IMR-90 (cell line): ENCODE measurements around the gene NEK6. TPM values are rescaled to one million over a fixed set of nuclear protein-coding genes. Genes with fewer than 3 reads are reported as not detected.

Source experiments
- ATAC-seq: fragments of 200-7000 bp; cut with Tn5 transposase; 2 replicates; pipeline ENCODE4 v1.9.1; 2020; ENCODE audit warnings: low read depth, mild to moderate bottlenecking, moderate library complexity
- BruUV-seq: library from RNA; stranded (reverse); fragments of 400-500 nt; replicated peaks from 2 replicates; lab custom pipeline; 2021; lab: Mats Ljungman, UMichigan
- CTCF ChIA-PET: fragments of 300-600 bp; formaldehyde crosslinking; extraction: SDS; loops from one replicate; lab custom pipeline; 2021; ENCODE audit warnings: antibody characterized with exemption; lab: Yijun Ruan, JAX
- POLR2A ChIA-PET: fragments of 300-600 bp; sonication (Branson Sonifier 250); formaldehyde crosslinking; loops from one replicate; lab custom pipeline; 2022; ENCODE audit warnings: antibody characterized with exemption; ENCODE audit not compliant: unreplicated experiment; lab: Charles Lee
- DNase-seq: peaks from one replicate; pipeline ENCODE4 v3.0.0; 2013
- H2AFZ ChIP-seq: replicated peaks from 2 replicates; pipeline ENCODE3; 2013; ENCODE audit warnings: low read length, mild to moderate bottlenecking; ENCODE audit not compliant: poor library complexity
- H2AK5ac ChIP-seq: 2 replicates; pipeline ENCODE4 v1.6.1; 2013; ENCODE audit warnings: low read depth, low read length, inconsistent platforms
- H2AK9ac ChIP-seq: replicated peaks from 2 replicates; pipeline ENCODE3; 2013; ENCODE audit warnings: mild to moderate bottlenecking, low read depth, low read length, moderate library complexity; ENCODE audit not compliant: poor library complexity
- H2BK120ac ChIP-seq: 2 replicates; pipeline ENCODE4 v1.6.1; 2013; ENCODE audit warnings: low read depth, low read length, inconsistent platforms
- H2BK15ac ChIP-seq: 3 replicates; pipeline ENCODE4 v1.6.1; 2013; ENCODE audit warnings: low read depth, low read length, inconsistent platforms
- H2BK20ac ChIP-seq: 2 replicates; pipeline ENCODE4 v1.6.1; 2013; ENCODE audit warnings: low read depth, mild to moderate bottlenecking, inconsistent platforms, low read length, moderate library complexity
- H2BK5ac ChIP-seq: 2 replicates; pipeline ENCODE4 v1.6.1; 2013; ENCODE audit warnings: mild to moderate bottlenecking, low read depth, low read length, inconsistent platforms; ENCODE audit not compliant: poor library complexity, severe bottlenecking
- H3K14ac ChIP-seq: replicated peaks from 2 replicates; pipeline ENCODE4 v1.6.1; 2013; ENCODE audit warnings: low read depth, low read length, inconsistent platforms
- H3K18ac ChIP-seq: 2 replicates; pipeline ENCODE4 v1.6.1; 2013; ENCODE audit warnings: low read depth, low read length, control low read depth
- H3K23ac ChIP-seq: 2 replicates; pipeline ENCODE4 v1.6.1; 2013; ENCODE audit warnings: low read depth, low read length, inconsistent platforms
- H3K27ac ChIP-seq: 2 replicates; pipeline ENCODE4 v1.5.1; 2013; ENCODE audit warnings: mild to moderate bottlenecking, control low read depth, low read length; ENCODE audit not compliant: insufficient read depth
- H3K27me3 ChIP-seq: 2 replicates; pipeline ENCODE4 v1.6.1; 2013; ENCODE audit warnings: low read length; ENCODE audit not compliant: control insufficient read depth, insufficient read depth
- H3K36me3 ChIP-seq: 2 replicates; pipeline ENCODE4 v1.6.1; 2013; ENCODE audit warnings: low read length, mixed read lengths; ENCODE audit not compliant: control insufficient read depth, insufficient read depth
- H3K4ac ChIP-seq: 2 replicates; pipeline ENCODE4 v1.6.1; 2013; ENCODE audit warnings: low read depth, low read length, inconsistent platforms
- H3K4me1 ChIP-seq: 2 replicates; pipeline ENCODE4 v1.6.1; 2013; ENCODE audit warnings: low read length, mixed read lengths; ENCODE audit not compliant: control insufficient read depth, insufficient read depth
- H3K4me2 ChIP-seq: 2 replicates; pipeline ENCODE4 v1.6.1; 2013; ENCODE audit warnings: low read depth, mild to moderate bottlenecking, control low read depth, low read length, moderate library complexity
- H3K4me3 ChIP-seq: 2 replicates; pipeline ENCODE4 v1.5.1; 2013; ENCODE audit warnings: low read depth, mild to moderate bottlenecking, control low read depth, low read length, moderate library complexity; ENCODE audit not compliant: insufficient read depth
- H3K56ac ChIP-seq: 2 replicates; pipeline ENCODE4 v1.6.1; 2013; ENCODE audit warnings: low read length, inconsistent platforms; ENCODE audit not compliant: insufficient read depth; ENCODE audit errors: extremely low read depth
- H3K79me1 ChIP-seq, 2 experiments: 2 replicates each; pipeline ENCODE4 v1.6.1; 2013; ENCODE audit warnings: low read length in 2 of 2, inconsistent platforms in 1 of 2, low read depth in 1 of 2
- H3K9ac ChIP-seq: 2 replicates; pipeline ENCODE4 v1.6.1; 2013; ENCODE audit warnings: low read depth, low read length, control low read depth
- H3K9me1 ChIP-seq: 2 replicates; pipeline ENCODE4 v1.6.1; 2013; ENCODE audit warnings: low read length, inconsistent platforms; ENCODE audit not compliant: insufficient read depth
- H3K9me3 ChIP-seq: 2 replicates; pipeline ENCODE4 v1.6.1; 2013; ENCODE audit warnings: low read length; ENCODE audit not compliant: control insufficient read depth, insufficient read depth
- H4K20me1 ChIP-seq: 2 replicates; pipeline ENCODE4 v1.6.1; 2013; ENCODE audit warnings: low read length, inconsistent platforms; ENCODE audit not compliant: insufficient read depth
- H4K5ac ChIP-seq: 2 replicates; pipeline ENCODE4 v1.6.1; 2013; ENCODE audit warnings: mild to moderate bottlenecking, low read depth, low read length, control low read depth
- H4K8ac ChIP-seq, 2 experiments: 2 replicates each; pipeline ENCODE4 v1.6.1; 2013; ENCODE audit warnings: low read depth in 2 of 2, low read length in 2 of 2, control low read depth in 1 of 2, inconsistent platforms in 1 of 2
- H4K91ac ChIP-seq: 2 replicates; pipeline ENCODE4 v1.6.1; 2013; ENCODE audit warnings: low read depth, low read length, inconsistent platforms; ENCODE audit not compliant: insufficient read depth
- CHD1 ChIP-seq: IDR thresholded peaks from 2 replicates; pipeline ENCODE4 v1.6.1; 2012; ENCODE audit warnings: low read depth, low read length, improper control_type of control experiment
- ELK1 ChIP-seq: fragments of 150-350 bp; IDR thresholded peaks from 2 replicates; pipeline ENCODE4 v1.6.1; 2016; ENCODE audit warnings: low read depth, mild to moderate bottlenecking, low read length, moderate library complexity, borderline replicate concordance
- FOS ChIP-seq: fragments of 150-350 bp; IDR thresholded peaks from 2 replicates; pipeline ENCODE4 v1.6.1; 2016; ENCODE audit warnings: low read depth, low read length
- MAFK ChIP-seq: IDR thresholded peaks from 2 replicates; pipeline ENCODE4 v1.6.1; 2012; ENCODE audit warnings: low read depth, low read length, improper control_type of control experiment
- RCOR1 ChIP-seq: IDR thresholded peaks from 2 replicates; pipeline ENCODE4 v1.6.1; 2012; ENCODE audit warnings: mild to moderate bottlenecking, low read length, improper control_type of control experiment; ENCODE audit not compliant: insufficient replicate concordance
- RFX5 ChIP-seq: IDR thresholded peaks from 2 replicates; pipeline ENCODE4 v1.8.0; 2012; ENCODE audit warnings: low read depth, mild to moderate bottlenecking, low read length, moderate library complexity
- SMC3 ChIP-seq: fragments of 150-350 bp; IDR thresholded peaks from 2 replicates; pipeline ENCODE4 v1.6.1; 2016; ENCODE audit warnings: low read depth, mild to moderate bottlenecking, antibody characterized with exemption, low read length, moderate library complexity
- WGBS, 2 experiments: methylation state at CpG; one replicate each; pipeline versions ENCODE4 v1.1.5 to v1.1.7; 2013; ENCODE audit warnings: missing lambda C conversion rate in 2 of 2; ENCODE audit not compliant: insufficient read length in 1 of 2; ENCODE audit errors: extremely low coverage in 2 of 2; 5-methylcytosine and 5-hydroxymethylcytosine counted together
- dilution Hi-C: fragments of 300-500 bp; cut with HindIII; formaldehyde crosslinking; loops from one replicate; pipeline ENCODE4 v1.14.3; 2018; ENCODE audit warnings: low sequenced_read_pairs; ENCODE audit not compliant: unreplicated experiment
- in situ Hi-C: fragments of 300-500 bp; cut with MboI; formaldehyde crosslinking; loops from 3 replicates; pipeline ENCODE4 v1.14.3; 2019; ENCODE audit warnings: low sequenced_read_pairs, inconsistent platforms, mixed read lengths
- intact Hi-C: fragments of 100-400 bp; cut with micrococcal nuclease; formaldehyde crosslinking; loops from 2 replicates; pipeline ENCODE4 v1.10.0; 2022
- polyA plus RNA-seq, 3 experiments: library from polyadenylated mRNA; depleted of rRNA; stranded (reverse); fragments of >200 nt; gene quantifications; 2 replicates each; pipeline ENCODE4 v1.2.3, GENCODE V29; 2012; ENCODE audit warnings: low replicate concordance in 1 of 3
- total RNA-seq: library from RNA; depleted of rRNA; stranded (reverse); fragments of >200 nt; gene quantifications from 2 replicates; pipeline ENCODE4 v1.2.3, GENCODE V29; 2012

NEK6 gene
- total and polyA plus RNA-seq, 2 of the 4 experiments (the other 2 are of a cell fraction) = 79.9 to 112 TPM

GRCh38 chr9:124389146-124389939, 131.6 kb downstream of the NEK6 start:
- ATAC-seq (no peak), DNase-seq (no peak)
- no peak overlapping the region for H3K27ac ChIP-seq
- no peak overlapping the region for H3K14ac ChIP-seq
- no peak overlapping the region for H2AK5ac ChIP-seq
- H3K4ac ChIP-seq = no peak overlapping the region
- H2AFZ ChIP-seq = no peak overlapping the region
- H3K4me1 ChIP-seq = peaks cover 34% of the 10 kb centered on the region
- no CpG with 5 or more reads among the region's 7 CpGs for WGBS, 2 experiments
- peaks cover 76% of the 10 kb centered on the region for H4K20me1 ChIP-seq
- peaks cover 2% of the 10 kb centered on the region for H3K36me3 ChIP-seq
- intact Hi-C loops (no loop called here), in situ Hi-C loops (no loop called here), dilution Hi-C loops (no loop called here)
- no peak overlapping the region for H3K18ac ChIP-seq
- H2AK9ac ChIP-seq = no peak overlapping the region
- peaks cover 24% of the 10 kb centered on the region for H3K9me1 ChIP-seq
- no TSS peak for BruUV-seq
- H2BK15ac ChIP-seq = no peak overlapping the region
- no peak overlapping the region for H4K5ac ChIP-seq
- H3K27me3 ChIP-seq = no peaks in the 10 kb centered on the region
- H3K23ac ChIP-seq = peak overlapping the region; percentile 28; the same call in 1 of the 2 replicates
- no peak overlapping the region for H4K8ac ChIP-seq
- TF ChIP-seq RFX5 (no peak), ELK1 (no peak), FOS (no peak), MAFK (no peak), CHD1 (no peak), RCOR1 (no peak), SMC3 (no peak)
- no peak overlapping the region; the same call in 1 of the 2 replicates for H4K91ac ChIP-seq
- no peak overlapping the region for H3K4me2 ChIP-seq
- no peak overlapping the region for H2BK20ac ChIP-seq
- H2BK5ac ChIP-seq = no peak overlapping the region
- peaks cover 29 to 81% of the 10 kb centered on the region in 2 experiments for H3K79me1 ChIP-seq
- no peak overlapping the region for H2BK120ac ChIP-seq
- ChIA-PET POLR2A (no interaction called here), CTCF (interaction anchor here (0.5 to 0.7 kb wide), 2 partner anchors 11 to 389 kb away, joined by 3 to 5 read pairs; no protein-coding TSS in a partner anchor)
- no peak overlapping the region for H3K4me3 ChIP-seq
- no peak overlapping the region for H3K9ac ChIP-seq
- no peaks in the 10 kb centered on the region for H3K9me3 ChIP-seq
- no peak overlapping the region for H3K56ac ChIP-seq
